ENCODE measurements around the gene BTBD9.

DNA sequence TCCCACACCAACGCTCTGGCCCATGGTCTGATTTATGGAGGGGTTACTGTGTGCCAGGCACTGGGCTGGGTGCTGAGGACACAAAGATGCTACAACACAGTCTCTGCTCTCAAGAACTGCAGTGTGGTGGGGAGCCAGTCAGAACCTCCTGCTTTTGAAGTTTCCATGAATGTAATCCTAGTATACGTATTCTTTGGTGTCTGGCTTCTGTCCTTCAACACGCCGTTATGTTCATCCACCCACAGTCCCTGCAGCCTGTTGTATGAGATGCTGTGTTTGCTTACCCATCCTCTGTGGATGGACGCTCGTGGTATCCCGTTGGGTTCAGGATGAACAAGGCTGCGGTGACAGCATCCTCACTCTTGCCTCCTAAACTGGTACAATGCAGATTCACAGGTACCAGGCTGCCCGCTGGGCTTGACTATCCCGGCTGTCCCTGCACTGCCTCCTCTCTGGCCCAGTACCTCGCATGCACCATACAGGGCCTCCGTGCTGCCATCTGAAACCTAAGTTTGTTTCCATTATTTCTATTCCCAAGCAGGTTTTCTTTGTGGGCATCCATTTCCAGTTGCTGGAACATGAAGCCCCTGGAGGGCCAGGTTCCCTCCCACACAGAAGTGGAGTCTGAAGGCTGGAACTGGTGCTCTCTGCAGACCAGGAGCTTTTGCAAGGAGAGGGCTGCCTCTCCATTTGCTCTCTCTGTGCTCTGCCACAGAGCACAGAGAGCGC is 455.7 kb downstream of the BTBD9 start:
- TF ChIP-seq CTCF (conservative IDR thresholded peaks at IDR 0.05) (no peak), EZH2 (IDR thresholded peaks at IDR 0.05; ENCODE audit: low read depth) (no peak)

Measured in PC-9 (cell line).